ENCODE measurements around the gene CNPY4. TPM values are rescaled to one million over a fixed set of nuclear protein-coding genes. Genes with fewer than 3 reads are reported as not detected.

CNPY4 gene
- total RNA-seq, 1 donor from 2014 or later = 10.1 TPM

GRCh38 chr7:100075418-100075817 lies 44.0 kb upstream of the CNPY4 start:
- no peak overlapping the region for H3K4me3 ChIP-seq (ENCODE audit: low read depth, low read length)
- H3K36me3 ChIP-seq (ENCODE audit: control insufficient read depth, insufficient read depth, low read length) = peaks cover 24% of the 10 kb centered on the region
- no peak for TF ChIP-seq CTCF (IDR thresholded peaks at IDR 0.05; ENCODE audit: insufficient read depth, low read length, poor library complexity, severe bottlenecking)

GRCh38 chr7:100077205-100077604 lies 42.2 kb upstream of the CNPY4 start:
- Histone ChIP-seq H3K36me3 (ENCODE audit: control insufficient read depth, insufficient read depth, low read length) (peaks cover 15% of the 10 kb centered on the region), H3K4me3 (ENCODE audit: low read depth, low read length) (no peak overlapping the region)
- no peak for DNase-seq (ENCODE audit: low read depth)

More at GRCh38 chr7:100075418-100075817, 44.0 kb upstream of the CNPY4 start:
- H3K27me3 ChIP-seq (ENCODE audit: control insufficient read depth, insufficient read depth, low read length) = no peaks in the 10 kb centered on the region
- no peak for DNase-seq (ENCODE audit: low read depth)

GRCh38 chr7:100079024-100079560 lies 40.3 kb upstream of the CNPY4 start:
- no peak for TF ChIP-seq CTCF (IDR thresholded peaks at IDR 0.05; ENCODE audit: insufficient read depth, low read length, poor library complexity, severe bottlenecking)
- DNase-seq (ENCODE audit: low read depth) = no peak
- Histone ChIP-seq H3K4me3 (ENCODE audit: low read depth, low read length) (no peak overlapping the region), H3K36me3 (ENCODE audit: control insufficient read depth, insufficient read depth, low read length) (peaks cover 11% of the 10 kb centered on the region), H3K27me3 (ENCODE audit: control insufficient read depth, insufficient read depth, low read length) (no peaks in the 10 kb centered on the region)

More at GRCh38 chr7:100077205-100077604, 42.2 kb upstream of the CNPY4 start:
- H3K27me3 ChIP-seq (ENCODE audit: control insufficient read depth, insufficient read depth, low read length) = no peaks in the 10 kb centered on the region
- TF ChIP-seq CTCF (IDR thresholded peaks at IDR 0.05; ENCODE audit: insufficient read depth, low read length, poor library complexity, severe bottlenecking) = no peak

- H3K4me3 ChIP-seq (ENCODE audit: low read depth, low read length) = peak overlapping the region; percentile 96
- H3K36me3 ChIP-seq (ENCODE audit: control insufficient read depth, insufficient read depth, low read length) = peaks cover 3% of the 10 kb centered on the region
- no peak for DNase-seq (ENCODE audit: low read depth)
- TF ChIP-seq CTCF (IDR thresholded peaks at IDR 0.05; ENCODE audit: insufficient read depth, low read length, poor library complexity, severe bottlenecking) = no peak
- H3K27me3 ChIP-seq (ENCODE audit: control insufficient read depth, insufficient read depth, low read length) = no peaks in the 10 kb centered on the region
Observed at GRCh38 chr7:100080907-100081534, 38.4 kb upstream of the CNPY4 start.

- Histone ChIP-seq H3K4me3 (ENCODE audit: low read depth, low read length) (peak within 1 kb of the TSS; percentile 96), H3K27me3 (ENCODE audit: control insufficient read depth, insufficient read depth, low read length) (no peaks in the 10 kb centered on the region), H3K36me3 (ENCODE audit: control insufficient read depth, insufficient read depth, low read length) (peaks cover 2% of the 10 kb centered on the region)
- peak; percentile 75 for TF ChIP-seq CTCF (IDR thresholded peaks at IDR 0.05; ENCODE audit: insufficient read depth, low read length, poor library complexity, severe bottlenecking)
- peak; percentile 90 for DNase-seq (ENCODE audit: low read depth)
Observed at GRCh38 chr7:100081535-100082102, 37.8 kb upstream of the CNPY4 start, which contains the start of gene ZNF3. Gene ZNF3 (minus strand): TSS chr7:100081723. CDS start chr7:100077357, 4,366 bp downstream.
